Heart left ventricle (tissue), 16 donors: Measurements from ENCODE around the gene KCNE4. TPM values are rescaled to one million over a fixed set of nuclear protein-coding genes. Genes with fewer than 3 reads are reported as not detected.

Experiments used
- ATAC-seq, 4 donors: fragments of 200-7000 bp; cut with Tn5 transposase; one replicate each; pipeline ENCODE4 v1.9.1; 2020 to 2022; ENCODE audit warnings: moderate library complexity in 4 of 4, mild to moderate bottlenecking in 3 of 4, moderate number of reproducible peaks in 1 of 4
- DNase-seq, 5 donors: peaks; one replicate each; pipeline ENCODE4 v3.0.0-alpha.2; 2020
- H3K27ac ChIP-seq, 12 donors: fragments of 200-600 bp; sonication (generic) in 4 of 12; one replicate each; pipeline versions ENCODE4 v1.5.0 to v1.8.0; 2016 to 2022; ENCODE audit warnings: mild to moderate bottlenecking in 2 of 12
- H3K27me3 ChIP-seq, 9 donors: fragments of 200-600 bp; sonication (generic) in 2 of 9; one replicate each; pipeline versions ENCODE4 v1.5.1 to v1.8.0; 2016 to 2022; ENCODE audit warnings: mild to moderate bottlenecking in 3 of 9
- H3K36me3 ChIP-seq, 9 donors: fragments of 200-600 bp; sonication (generic) in 2 of 9; one replicate each; pipeline versions ENCODE4 v1.5.0 to v1.8.0; 2018 to 2022; ENCODE audit warnings: mild to moderate bottlenecking in 2 of 9
- H3K4me1 ChIP-seq, 12 donors: fragments of 200-600 bp; sonication (generic) in 4 of 12; one replicate each; pipeline versions ENCODE4 v1.5.0 to v1.8.0; 2016 to 2022; ENCODE audit warnings: mild to moderate bottlenecking in 3 of 12
- H3K4me3 ChIP-seq, 12 donors: fragments of 200-600 bp; sonication (generic) in 4 of 12; one replicate each; pipeline versions ENCODE4 v1.5.0 to v1.8.0; 2017 to 2022; ENCODE audit warnings: mild to moderate bottlenecking in 9 of 12, moderate library complexity in 4 of 12
- H3K9me3 ChIP-seq, 12 donors: fragments of 200-600 bp; sonication (generic) in 4 of 12; one replicate each; pipeline versions ENCODE4 v1.5.0 to v1.8.0; 2016 to 2022; ENCODE audit warnings: mild to moderate bottlenecking in 1 of 12
- CTCF ChIP-seq, 12 donors: fragments of 200-600 bp; sonication (generic) in 4 of 12; IDR thresholded peaks; one replicate each; pipeline versions ENCODE4 v1.5.0 to v1.8.0; 2018 to 2022; ENCODE audit warnings: antibody characterized with exemption in 12 of 12, mild to moderate bottlenecking in 5 of 12
- POLR2A ChIP-seq, 2 donors: fragments of 450-650 bp; IDR thresholded peaks; one replicate each; pipeline ENCODE4 v1.6.1; 2017; ENCODE audit warnings: antibody characterized with exemption in 2 of 2, mild to moderate bottlenecking in 2 of 2, moderate library complexity in 2 of 2
- WGBS, 4 donors: extraction: QIAGEN DNeasy Blood & Tissue Kit in 2 of 4; methylation state at CpG; one replicate each; pipeline versions ENCODE4 v1.1.5 to v1.1.7; 2013 to 2018; 5-methylcytosine and 5-hydroxymethylcytosine counted together
- intact Hi-C, 10 donors: fragments of 100-400 bp; cut with DNase I; formaldehyde crosslinking; loops; one replicate each; pipeline versions ENCODE4 v1.11.1 to v1.14.2; 2022
- polyA plus RNA-seq, 2 donors: library from polyadenylated mRNA; stranded (reverse); fragments of 200-250 nt; gene quantifications; one replicate each; pipeline ENCODE4 v1.2.3, GENCODE V29; 2013
- total RNA-seq, 9 donors: library from RNA; depleted of rRNA in 2 of 9; stranded (reverse); fragments of >200 nt in 2 of 9; fragmentation: NEBNext Ultra II Directional in 3 of 9; extraction: Animal tissue kit (Norgen Biotek cat#: 25700) in 3 of 9; gene quantifications; one replicate each; pipeline versions ENCODE4 v1.1.0 to v1.2.4, GENCODE V29; 2016 to 2023
- donor health status: ischemic (EF 13 %, LVEDD 7.1; RV severe dilation, severe dysfunction).
- donor health status: healthy with polysubstance abuse.
- donor health status: DM: no; HTN: yes; CAD: no.
- donor health status: DM: no; HTN: no; CAD: no.
- donor health status: ischemic (EF 25% LVEDD 6.9; RV normal size, moderate dysfunction).
- donor health status: ischemic (EF 25% LVEDD 5.7; RV mildly dilated, moderate dysfunction).
- donor health status: healthy.
- donor health status: DM: yes; HTN: yes; CAD: no.
- donor health status: ischemic (EF 35%, LVEDD 5.7; RV mildly dilated, moderate dysfunction).
- donor health status: nonischemic (EF 11% LVEDD 7.7; RV severe dilation, severe dysfunction).
- donor health status: DM: yes; HTN: yes; CAD: no.
- donor health status: PGD.
- donor health status: ischemic (EF 29% LVEDD 5.4; RV normal size, mild dysfunction).
- donor health status: nonischemic (EF 23%, LVEDD 6.1; RV moderate dilation, normal function).

KCNE4 gene
- total and polyA plus RNA-seq, 11 donors: 0.69 to 3.7 (median 1.6) TPM

GRCh38 chr2:223102040-223102400 is 50.0 kb downstream of the KCNE4 start:
- Histone ChIP-seq H3K4me1 (peaks cover 0 to 24% (median 6%) of the 10 kb centered on the region in 12 donors), H3K27me3 (no peaks in the 10 kb centered on the region), H3K36me3 (no peaks in the 10 kb centered on the region), H3K4me3 (no peak overlapping the region), H3K27ac (peak overlapping the region in 7 of 12 donors; percentile 2 to 57 (median 24)), H3K9me3 (no peaks in the 10 kb centered on the region)
- 40 to 70% (median 63%) methylated on average over 3 of the region's 3 CpGs for WGBS, 4 donors
- TF ChIP-seq POLR2A (IDR thresholded peaks at IDR 0.05) (no peak), CTCF (IDR thresholded peaks at IDR 0.05) (peak in 1 of 12 donors; percentile 4)
- ATAC-seq (peak in 3 of 4 donors; percentile 73 to 80 (median 75)), DNase-seq (no peak)
- intact Hi-C loops: loop anchor here in 7 of 10 donors (5.0 kb wide), 6 partner anchors 45 to 130 kb away; partner anchors contain the start of gene KCNE4 (in 1 of the 7)

GRCh38 chr2:223102450-223102849 is 50.5 kb downstream of the KCNE4 start:
- no peak for DNase-seq

GRCh38 chr2:223104336-223105132 is 52.5 kb downstream of the KCNE4 start:
- no peaks in the 10 kb centered on the region for H3K27me3 ChIP-seq
- intact Hi-C loops: loop anchor here in 7 of 10 donors (5.0 kb wide), 6 partner anchors 47 to 132 kb away; partner anchors contain the start of gene KCNE4 (in 1 of the 7)
- H3K4me1 ChIP-seq: peaks cover 0 to 22% (median 6%) of the 10 kb centered on the region in 12 donors
- no peak overlapping the region for H3K4me3 ChIP-seq
- no peaks in the 10 kb centered on the region for H3K9me3 ChIP-seq
- no peak overlapping the region for H3K27ac ChIP-seq
- TF ChIP-seq CTCF (IDR thresholded peaks at IDR 0.05) (no peak), POLR2A (IDR thresholded peaks at IDR 0.05) (no peak)
- H3K36me3 ChIP-seq: no peaks in the 10 kb centered on the region
- DNase-seq (no peak), ATAC-seq (no peak)
- 94 to 96% (median 94%) methylated on average over 8 of the region's 8 CpGs for WGBS, 4 donors

More at GRCh38 chr2:223102450-223102849, 50.5 kb downstream of the KCNE4 start:
- no peaks in the 10 kb centered on the region for H3K9me3 ChIP-seq
- intact Hi-C loops: loop anchor here in 7 of 10 donors (5.0 kb wide), 6 partner anchors 45 to 130 kb away; partner anchors contain the start of gene KCNE4 (in 1 of the 7)
- 64 to 78% (median 73%) methylated on average over 3 of the region's 3 CpGs for WGBS, 4 donors
- TF ChIP-seq CTCF (IDR thresholded peaks at IDR 0.05): no peak
- no peak for TF ChIP-seq POLR2A (IDR thresholded peaks at IDR 0.05)
- H3K4me3 ChIP-seq: no peak overlapping the region
- H3K36me3 ChIP-seq: no peaks in the 10 kb centered on the region
- no peak for ATAC-seq
- H3K27ac ChIP-seq: peak overlapping the region in 6 of 12 donors; percentile 2 to 57 (median 32)
- H3K27me3 ChIP-seq: no peaks in the 10 kb centered on the region
- peaks cover 0 to 24% (median 6%) of the 10 kb centered on the region in 12 donors for H3K4me1 ChIP-seq

Other genes starting within 250 kb of the KCNE4 start
- 10 to 100 TPM; 44.5 to 56.8 (median 52.4) TPM for gene ACSL3, start 191.2 kb upstream of the KCNE4 start, total RNA-seq
- gene ACSL3, start 191.2 kb upstream of the KCNE4 start, polyA plus RNA-seq: 10 to 100 TPM; 12.0 to 30.8 TPM